GM12878 (cell line): Measurements from ENCODE around the gene SRRM2. TPM values are rescaled to one million over a fixed set of nuclear protein-coding genes. Genes with fewer than 3 reads are reported as not detected.

Source experiments
- ATF7 ChIP-seq: fragments of 450-650 bp; IDR thresholded peaks from 2 replicates; pipeline ENCODE4 v1.6.1; 2016; ENCODE audit warnings: low read depth, mild to moderate bottlenecking
- BHLHE40 ChIP-seq, 2 experiments: fragments of 450-650 bp in 1 of 2; IDR thresholded peaks; 2 replicates each; pipeline ENCODE4 v1.6.1; 2011 to 2017; ENCODE audit warnings: low read depth in 2 of 2, borderline replicate concordance in 1 of 2, improper control_type of control experiment in 1 of 2, low read length in 1 of 2, mild to moderate bottlenecking in 1 of 2
- FOS ChIP-seq: IDR thresholded peaks from 3 replicates; pipeline ENCODE4 v1.6.1; 2011; ENCODE audit warnings: borderline replicate concordance; ENCODE audit not compliant: insufficient read length; ENCODE audit errors: extremely low read depth
- MEF2B ChIP-seq: fragments of 450-650 bp; IDR thresholded peaks from 2 replicates; pipeline ENCODE4 v1.6.1; 2018; ENCODE audit warnings: mild to moderate bottlenecking, moderate library complexity; ENCODE audit not compliant: partially characterized antibody, poor library complexity, severe bottlenecking
- MTA3 ChIP-seq: IDR thresholded peaks from 2 replicates; pipeline ENCODE4 v1.6.1; 2012; ENCODE audit warnings: low read length, inconsistent platforms, borderline replicate concordance
- NR2F1 ChIP-seq: fragments of 450-650 bp; conservative IDR thresholded peaks from 2 replicates; pipeline ENCODE4 v1.6.1; 2017; ENCODE audit warnings: mild to moderate bottlenecking
- RUNX3 ChIP-seq: IDR thresholded peaks from 2 replicates; pipeline ENCODE4 v1.6.1; 2012; ENCODE audit warnings: low read length, inconsistent platforms
- SREBF2 ChIP-seq: IDR thresholded peaks from 2 replicates; pipeline ENCODE4 v1.6.1; 2012; ENCODE audit warnings: mild to moderate bottlenecking, low read length
- TCF3 ChIP-seq: IDR thresholded peaks from 2 replicates; pipeline ENCODE4 v1.6.1; 2012; ENCODE audit warnings: low read depth, mild to moderate bottlenecking, low read length, borderline replicate concordance; ENCODE audit not compliant: insufficient read depth
- TCF7 ChIP-seq: IDR thresholded peaks from 2 replicates; pipeline ENCODE4 v1.6.1; 2014; ENCODE audit warnings: antibody characterized with exemption, borderline replicate concordance
- ZBTB40 ChIP-seq: fragments of 450-650 bp; IDR thresholded peaks from 2 replicates; pipeline ENCODE4 v1.6.1; 2016; ENCODE audit warnings: mild to moderate bottlenecking, moderate library complexity, borderline replicate concordance
- polyA plus RNA-seq, 11 experiments: library from polyadenylated mRNA; depleted of rRNA in 4 of 11; unstranded in 6 of 11; stranded (reverse) in 5 of 11; fragments of >200 nt; fragmentation: Nextera tagmentation in 4 of 11; fragmentation: Illumina TruSeq in 1 of 11; extraction: Ambion mirVana in 4 of 11; extraction: Trizol in 1 of 11; gene quantifications; 1 replicate in 1 of 11; 2 replicates in 10 of 11; pipeline versions ENCODE4 v1.2.1 to v1.2.3, GENCODE V29; 2011 to 2016; ENCODE audit warnings: inconsistent platforms in 2 of 11, missing spikeins in 2 of 11, low read depth in 1 of 11
- total RNA-seq, 4 experiments: library from RNA; depleted of rRNA in 3 of 4; stranded (reverse); fragments of >200 nt in 3 of 4; fragmentation: Illumina TruSeq in 1 of 4; extraction: Trizol in 1 of 4; gene quantifications; 2 replicates each; pipeline versions ENCODE4 v1.2.1 to v1.2.3, GENCODE V29; 2013 to 2021
- TF ChIP-seq, protein P1 (sequence below): fragments of 450-650 bp; IDR thresholded peaks from 2 replicates; pipeline ENCODE4 v1.6.1; 2017; ENCODE audit warnings: mild to moderate bottlenecking, moderate library complexity
- TF ChIP-seq, protein P2 (sequence below): IDR thresholded peaks from 2 replicates; pipeline ENCODE4 v1.6.1; 2011; ENCODE audit warnings: mild to moderate bottlenecking, low read depth, low read length, moderate library complexity; ENCODE audit not compliant: insufficient replicate concordance
- TF ChIP-seq, protein P3 (sequence below): fragments of 450-650 bp; formaldehyde crosslinking; IDR thresholded peaks from 2 replicates; pipeline ENCODE4 v1.4.0; 2020; ENCODE audit warnings: mild to moderate bottlenecking, moderate library complexity

The SRRM2 gene
- total and polyA plus RNA-seq, 10 of the 15 experiments (the other 5 are each of a cell fraction or from before 2014, with no cell fraction given): 30.1 to 502 (median 196) TPM

DNA sequence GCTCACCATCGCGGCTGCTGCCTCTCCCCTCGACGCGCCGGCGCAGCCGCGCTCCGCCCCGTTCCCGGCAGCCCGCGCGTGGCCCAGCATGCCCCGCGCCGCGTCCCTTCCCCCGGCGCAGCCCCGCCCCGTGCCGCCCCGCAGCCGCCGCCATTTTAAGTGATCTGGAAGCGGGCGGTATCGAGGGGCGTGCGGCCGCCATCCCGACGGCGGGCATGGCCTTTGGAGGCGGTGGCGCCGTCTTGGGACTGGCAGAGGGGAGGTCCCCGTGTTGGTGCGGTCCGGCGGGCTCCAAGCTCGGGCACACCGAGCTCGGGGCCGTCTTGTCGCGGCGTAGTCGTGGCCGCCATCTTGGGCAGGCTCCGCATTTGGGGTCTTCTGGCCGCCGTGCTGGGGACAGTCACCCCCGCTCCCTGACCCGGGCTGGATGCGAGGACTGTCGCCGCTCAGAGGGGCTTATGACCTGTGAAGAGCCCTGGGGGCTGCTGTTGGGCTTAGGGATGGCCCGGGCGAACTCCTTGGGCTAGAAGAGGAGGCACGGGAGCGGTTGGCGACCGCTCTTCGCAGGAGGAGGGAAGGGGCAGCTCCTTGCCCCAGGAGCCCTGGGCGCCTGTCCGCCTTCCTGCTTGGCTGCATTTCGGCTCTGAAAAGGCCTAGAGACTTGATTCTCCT is 24.9 kb downstream of the SRRM2 start, which contains the start of gene ELOB (continued):
- TF ChIP-seq, protein P1, sequence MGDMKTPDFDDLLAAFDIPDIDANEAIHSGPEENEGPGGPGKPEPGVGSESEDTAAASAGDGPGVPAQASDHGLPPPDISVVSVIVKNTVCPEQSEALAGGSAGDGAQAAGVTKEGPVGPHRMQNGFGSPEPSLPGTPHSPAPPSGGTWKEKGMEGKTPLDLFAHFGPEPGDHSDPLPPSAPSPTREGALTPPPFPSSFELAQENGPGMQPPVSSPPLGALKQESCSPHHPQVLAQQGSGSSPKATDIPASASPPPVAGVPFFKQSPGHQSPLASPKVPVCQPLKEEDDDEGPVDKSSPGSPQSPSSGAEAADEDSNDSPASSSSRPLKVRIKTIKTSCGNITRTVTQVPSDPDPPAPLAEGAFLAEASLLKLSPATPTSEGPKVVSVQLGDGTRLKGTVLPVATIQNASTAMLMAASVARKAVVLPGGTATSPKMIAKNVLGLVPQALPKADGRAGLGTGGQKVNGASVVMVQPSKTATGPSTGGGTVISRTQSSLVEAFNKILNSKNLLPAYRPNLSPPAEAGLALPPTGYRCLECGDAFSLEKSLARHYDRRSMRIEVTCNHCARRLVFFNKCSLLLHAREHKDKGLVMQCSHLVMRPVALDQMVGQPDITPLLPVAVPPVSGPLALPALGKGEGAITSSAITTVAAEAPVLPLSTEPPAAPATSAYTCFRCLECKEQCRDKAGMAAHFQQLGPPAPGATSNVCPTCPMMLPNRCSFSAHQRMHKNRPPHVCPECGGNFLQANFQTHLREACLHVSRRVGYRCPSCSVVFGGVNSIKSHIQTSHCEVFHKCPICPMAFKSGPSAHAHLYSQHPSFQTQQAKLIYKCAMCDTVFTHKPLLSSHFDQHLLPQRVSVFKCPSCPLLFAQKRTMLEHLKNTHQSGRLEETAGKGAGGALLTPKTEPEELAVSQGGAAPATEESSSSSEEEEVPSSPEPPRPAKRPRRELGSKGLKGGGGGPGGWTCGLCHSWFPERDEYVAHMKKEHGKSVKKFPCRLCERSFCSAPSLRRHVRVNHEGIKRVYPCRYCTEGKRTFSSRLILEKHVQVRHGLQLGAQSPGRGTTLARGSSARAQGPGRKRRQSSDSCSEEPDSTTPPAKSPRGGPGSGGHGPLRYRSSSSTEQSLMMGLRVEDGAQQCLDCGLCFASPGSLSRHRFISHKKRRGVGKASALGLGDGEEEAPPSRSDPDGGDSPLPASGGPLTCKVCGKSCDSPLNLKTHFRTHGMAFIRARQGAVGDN: peak; percentile 63
- TF ChIP-seq MEF2B (no peak), NR2F1 (peak; percentile 32; the same call in 1 of the 2 replicates), MTA3 (no peak), ZBTB40 (no peak), TCF3 (0 out of 2 replicates have a peak, but pooled peaks have one; percentile 18), TCF7 (no peak), FOS (no peak), SREBF2 (no peak), BHLHE40 (IDR thresholded peaks at IDR 0.05; ENCODE audit: borderline replicate concordance in 1 of 2, low read depth in 2 of 2, low read length in 1 of 2) (peak in 1 of 2 experiments; percentile 75; a peak in 3 of 4 replicates), ATF7 (no peak), RUNX3 (no peak)
- TF ChIP-seq, protein P2, sequence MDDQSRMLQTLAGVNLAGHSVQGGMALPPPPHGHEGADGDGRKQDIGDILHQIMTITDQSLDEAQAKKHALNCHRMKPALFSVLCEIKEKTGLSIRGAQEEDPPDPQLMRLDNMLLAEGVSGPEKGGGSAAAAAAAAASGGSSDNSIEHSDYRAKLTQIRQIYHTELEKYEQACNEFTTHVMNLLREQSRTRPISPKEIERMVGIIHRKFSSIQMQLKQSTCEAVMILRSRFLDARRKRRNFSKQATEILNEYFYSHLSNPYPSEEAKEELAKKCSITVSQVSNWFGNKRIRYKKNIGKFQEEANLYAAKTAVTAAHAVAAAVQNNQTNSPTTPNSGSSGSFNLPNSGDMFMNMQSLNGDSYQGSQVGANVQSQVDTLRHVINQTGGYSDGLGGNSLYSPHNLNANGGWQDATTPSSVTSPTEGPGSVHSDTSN: no peak
- TF ChIP-seq, protein P3, sequence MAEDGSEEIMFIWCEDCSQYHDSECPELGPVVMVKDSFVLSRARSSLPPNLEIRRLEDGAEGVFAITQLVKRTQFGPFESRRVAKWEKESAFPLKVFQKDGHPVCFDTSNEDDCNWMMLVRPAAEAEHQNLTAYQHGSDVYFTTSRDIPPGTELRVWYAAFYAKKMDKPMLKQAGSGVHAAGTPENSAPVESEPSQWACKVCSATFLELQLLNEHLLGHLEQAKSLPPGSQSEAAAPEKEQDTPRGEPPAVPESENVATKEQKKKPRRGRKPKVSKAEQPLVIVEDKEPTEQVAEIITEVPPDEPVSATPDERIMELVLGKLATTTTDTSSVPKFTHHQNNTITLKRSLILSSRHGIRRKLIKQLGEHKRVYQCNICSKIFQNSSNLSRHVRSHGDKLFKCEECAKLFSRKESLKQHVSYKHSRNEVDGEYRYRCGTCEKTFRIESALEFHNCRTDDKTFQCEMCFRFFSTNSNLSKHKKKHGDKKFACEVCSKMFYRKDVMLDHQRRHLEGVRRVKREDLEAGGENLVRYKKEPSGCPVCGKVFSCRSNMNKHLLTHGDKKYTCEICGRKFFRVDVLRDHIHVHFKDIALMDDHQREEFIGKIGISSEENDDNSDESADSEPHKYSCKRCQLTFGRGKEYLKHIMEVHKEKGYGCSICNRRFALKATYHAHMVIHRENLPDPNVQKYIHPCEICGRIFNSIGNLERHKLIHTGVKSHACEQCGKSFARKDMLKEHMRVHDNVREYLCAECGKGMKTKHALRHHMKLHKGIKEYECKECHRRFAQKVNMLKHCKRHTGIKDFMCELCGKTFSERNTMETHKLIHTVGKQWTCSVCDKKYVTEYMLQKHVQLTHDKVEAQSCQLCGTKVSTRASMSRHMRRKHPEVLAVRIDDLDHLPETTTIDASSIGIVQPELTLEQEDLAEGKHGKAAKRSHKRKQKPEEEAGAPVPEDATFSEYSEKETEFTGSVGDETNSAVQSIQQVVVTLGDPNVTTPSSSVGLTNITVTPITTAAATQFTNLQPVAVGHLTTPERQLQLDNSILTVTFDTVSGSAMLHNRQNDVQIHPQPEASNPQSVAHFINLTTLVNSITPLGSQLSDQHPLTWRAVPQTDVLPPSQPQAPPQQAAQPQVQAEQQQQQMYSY (CRISPR knock-in tag): no peak
- TF ChIP-seq, all 136 proteins: peak for 34
